IPS-18a (cell line): ENCODE data around the gene DHRS3.

Source experiments
- H3K27ac ChIP-seq: one replicate; pipeline ENCODE4 v1.5.1; 2013; ENCODE audit warnings: low read length
- H3K27me3 ChIP-seq: one replicate; pipeline ENCODE4 v1.6.1; 2013; ENCODE audit warnings: mild to moderate bottlenecking, low read length; ENCODE audit not compliant: control insufficient read depth, insufficient read depth
- H3K36me3 ChIP-seq: one replicate; pipeline ENCODE4 v1.6.1; 2013; ENCODE audit warnings: low read depth, low read length; ENCODE audit not compliant: control insufficient read depth
- H3K4me1 ChIP-seq: one replicate; pipeline ENCODE4 v1.6.1; 2013; ENCODE audit warnings: low read depth, low read length; ENCODE audit not compliant: control insufficient read depth
- H3K4me3 ChIP-seq: one replicate; pipeline ENCODE4 v1.5.1; 2013; ENCODE audit warnings: low read length
- H3K9ac ChIP-seq: one replicate; pipeline ENCODE4 v1.6.1; 2013; ENCODE audit warnings: mild to moderate bottlenecking, low read length, moderate library complexity
- H3K9me3 ChIP-seq: one replicate; pipeline ENCODE4 v1.6.1; 2013; ENCODE audit warnings: low read depth, low read length; ENCODE audit not compliant: control insufficient read depth

DHRS3 gene

GRCh38 chr1:12580054-12580887 lies 37.7 kb downstream of the DHRS3 start:
- H3K27ac ChIP-seq: no peak overlapping the region

GRCh38 chr1:12578860-12579422 lies 39.1 kb downstream of the DHRS3 start:
- Histone ChIP-seq H3K4me1 (no peaks in the 10 kb centered on the region), H3K27me3 (no peaks in the 10 kb centered on the region), H3K9me3 (no peaks in the 10 kb centered on the region), H3K4me3 (no peak overlapping the region), H3K27ac (no peak overlapping the region), H3K36me3 (peaks cover 12% of the 10 kb centered on the region), H3K9ac (no peak overlapping the region)

More at GRCh38 chr1:12580054-12580887, 37.7 kb downstream of the DHRS3 start:
- H3K4me3 ChIP-seq: no peak overlapping the region
- no peaks in the 10 kb centered on the region for H3K9me3 ChIP-seq
- no peaks in the 10 kb centered on the region for H3K4me1 ChIP-seq
- no peak overlapping the region for H3K9ac ChIP-seq
- peaks cover 12% of the 10 kb centered on the region for H3K36me3 ChIP-seq
- no peaks in the 10 kb centered on the region for H3K27me3 ChIP-seq

DNA sequence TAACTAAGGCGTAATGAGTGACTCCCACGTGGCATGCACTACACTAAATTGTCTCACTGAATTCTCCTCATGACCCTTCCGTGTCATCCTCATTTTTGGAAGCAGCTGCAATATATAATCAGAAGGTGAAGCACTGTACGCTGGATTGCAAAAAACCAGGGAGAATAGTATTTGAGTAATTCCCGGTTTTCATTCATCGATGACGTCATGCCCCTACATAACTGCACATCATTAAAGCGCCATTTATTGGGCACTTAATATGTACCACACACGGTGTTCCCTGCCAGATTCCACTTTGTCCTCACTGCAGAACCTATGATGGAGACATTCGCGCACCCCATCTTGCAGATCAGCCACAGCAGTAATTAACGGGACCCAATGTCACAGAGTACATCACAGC lies 41.0 kb downstream of the DHRS3 start:
- Histone ChIP-seq H3K4me3 (no peak overlapping the region), H3K27ac (no peak overlapping the region), H3K27me3 (no peaks in the 10 kb centered on the region), H3K9ac (no peak overlapping the region), H3K4me1 (no peaks in the 10 kb centered on the region), H3K9me3 (no peaks in the 10 kb centered on the region), H3K36me3 (peaks cover 12% of the 10 kb centered on the region)

GRCh38 chr1:12574757-12575139 lies 43.3 kb downstream of the DHRS3 start:
- H3K9me3 ChIP-seq: no peaks in the 10 kb centered on the region
- no peak overlapping the region for H3K9ac ChIP-seq
- peaks cover 6% of the 10 kb centered on the region for H3K36me3 ChIP-seq
- H3K4me3 ChIP-seq: no peak overlapping the region
- no peaks in the 10 kb centered on the region for H3K4me1 ChIP-seq
- no peaks in the 10 kb centered on the region for H3K27me3 ChIP-seq
- no peak overlapping the region for H3K27ac ChIP-seq

- H3K27me3 ChIP-seq: no peaks in the 10 kb centered on the region
- H3K9me3 ChIP-seq: no peaks in the 10 kb centered on the region
- H3K27ac ChIP-seq: no peak overlapping the region
- H3K9ac ChIP-seq: no peak overlapping the region
- no peak overlapping the region for H3K4me3 ChIP-seq
- H3K4me1 ChIP-seq: no peaks in the 10 kb centered on the region
- H3K36me3 ChIP-seq: peaks cover 2% of the 10 kb centered on the region
Measured at GRCh38 chr1:12573015-12573825, 44.8 kb downstream of the DHRS3 start.

DNA sequence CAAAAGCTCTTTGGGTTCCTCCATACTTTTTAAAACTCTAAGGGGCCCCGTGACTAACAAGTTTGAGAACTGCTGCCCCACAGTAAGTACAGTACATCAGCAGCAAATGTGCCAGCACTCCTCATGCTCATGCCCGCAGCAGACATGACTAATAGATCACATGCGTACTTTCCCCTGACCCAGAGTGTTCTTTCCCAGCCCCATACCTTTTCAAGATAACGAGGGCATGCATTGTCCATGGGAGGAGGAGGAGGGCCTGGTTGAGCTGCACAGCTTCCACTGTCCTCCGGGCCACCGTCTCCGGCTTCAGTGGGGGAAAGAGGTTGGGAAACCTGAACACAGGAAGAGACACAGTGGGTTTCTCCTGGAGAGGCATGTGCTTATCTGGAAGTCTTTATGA lies 45.5 kb downstream of the DHRS3 start:
- no peaks in the 10 kb centered on the region for H3K4me1 ChIP-seq
- no peak overlapping the region for H3K9ac ChIP-seq
- H3K9me3 ChIP-seq: no peaks in the 10 kb centered on the region
- no peak overlapping the region for H3K4me3 ChIP-seq
- H3K27ac ChIP-seq: no peak overlapping the region
- H3K36me3 ChIP-seq: no peaks in the 10 kb centered on the region
- H3K27me3 ChIP-seq: no peaks in the 10 kb centered on the region

GRCh38 chr1:12570291-12570690 lies 47.7 kb downstream of the DHRS3 start:
- Histone ChIP-seq H3K4me3 (no peak overlapping the region), H3K4me1 (no peaks in the 10 kb centered on the region), H3K9ac (no peak overlapping the region), H3K27ac (no peak overlapping the region), H3K9me3 (no peaks in the 10 kb centered on the region), H3K27me3 (no peaks in the 10 kb centered on the region), H3K36me3 (no peaks in the 10 kb centered on the region)

DNA sequence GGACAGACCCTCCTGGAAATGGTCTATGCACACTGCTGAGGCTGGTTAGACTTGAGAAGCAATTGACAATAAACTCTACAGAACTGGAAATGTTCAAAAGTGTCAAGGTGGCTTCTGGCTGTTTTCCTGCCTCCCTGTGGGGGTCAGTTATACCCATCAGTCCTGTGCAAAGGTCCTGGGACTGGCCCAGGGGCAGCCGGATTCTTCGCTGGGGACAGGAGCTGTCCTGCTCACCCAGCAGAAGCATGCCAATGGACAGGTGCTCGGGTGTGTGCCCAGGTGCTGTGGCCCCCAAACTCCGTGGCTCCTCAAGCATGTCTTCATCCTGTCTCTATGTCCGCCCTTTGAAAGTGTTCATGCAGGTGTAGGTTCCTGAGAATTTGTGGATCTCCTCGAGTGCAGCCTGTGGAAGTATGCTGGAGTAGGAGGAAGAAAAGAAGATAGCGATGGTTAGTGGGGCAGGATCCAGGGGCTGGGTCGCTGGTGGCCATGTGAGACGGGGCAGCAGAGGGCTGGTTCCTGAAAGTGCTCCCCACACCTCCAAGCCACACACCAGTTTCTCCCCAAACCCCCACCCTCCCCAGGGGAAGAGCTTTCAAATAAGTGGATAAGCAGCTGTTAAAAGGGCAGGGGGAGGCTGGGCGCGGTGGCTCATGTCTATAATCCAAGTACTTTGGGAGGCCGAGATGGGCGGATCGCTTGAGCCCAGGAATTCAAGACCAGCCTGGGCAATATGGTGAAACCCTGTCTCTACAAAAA lies 49.8 kb downstream of the DHRS3 start:
- H3K4me3 ChIP-seq: no peak overlapping the region
- H3K27ac ChIP-seq: no peak overlapping the region

DNA sequence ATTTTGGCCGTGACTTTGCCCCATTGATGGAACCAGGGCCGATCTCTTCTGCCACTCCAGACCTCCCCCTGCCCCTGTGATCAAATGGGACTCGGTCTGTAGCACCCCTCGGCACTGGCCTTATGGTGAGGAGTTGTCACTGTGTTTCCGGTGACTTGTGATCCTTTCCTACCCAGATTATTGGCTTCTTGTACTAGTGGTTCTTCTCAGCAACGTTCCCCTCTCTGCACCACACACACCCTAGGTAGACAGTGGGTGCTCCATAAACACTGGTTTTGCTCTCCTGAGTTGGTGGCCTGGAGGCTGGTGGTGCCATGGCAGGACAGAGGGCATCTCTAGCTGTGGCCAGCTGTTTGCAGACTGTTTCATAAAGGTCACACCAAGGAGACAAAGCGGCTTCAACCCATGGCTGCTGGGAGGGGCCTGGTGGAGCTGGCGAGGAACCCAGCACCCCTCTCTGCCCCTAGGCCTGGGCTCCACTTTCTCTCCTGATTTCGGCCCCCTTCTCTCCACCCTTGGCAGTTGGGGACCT lies 50.7 kb downstream of the DHRS3 start:
- Histone ChIP-seq H3K4me1 (no peaks in the 10 kb centered on the region), H3K27ac (no peak overlapping the region), H3K27me3 (no peaks in the 10 kb centered on the region), H3K9ac (no peak overlapping the region), H3K9me3 (no peaks in the 10 kb centered on the region), H3K36me3 (no peaks in the 10 kb centered on the region), H3K4me3 (no peak overlapping the region)

More for the DNA sequence above, 49.8 kb downstream of the DHRS3 start:
- Histone ChIP-seq H3K9ac (no peak overlapping the region), H3K27me3 (no peaks in the 10 kb centered on the region), H3K36me3 (no peaks in the 10 kb centered on the region), H3K9me3 (no peaks in the 10 kb centered on the region), H3K4me1 (no peaks in the 10 kb centered on the region)

GRCh38 chr1:12566484-12567287 lies 51.3 kb downstream of the DHRS3 start:
- Histone ChIP-seq H3K9ac (no peak overlapping the region), H3K27ac (no peak overlapping the region), H3K4me1 (no peaks in the 10 kb centered on the region)

More at GRCh38 chr1:12566484-12567287, 51.3 kb downstream of the DHRS3 start:
- Histone ChIP-seq H3K36me3 (no peaks in the 10 kb centered on the region), H3K9me3 (no peaks in the 10 kb centered on the region), H3K4me3 (no peak overlapping the region), H3K27me3 (no peaks in the 10 kb centered on the region)
